ENCODE results near the gene PRMT1.

DNA sequence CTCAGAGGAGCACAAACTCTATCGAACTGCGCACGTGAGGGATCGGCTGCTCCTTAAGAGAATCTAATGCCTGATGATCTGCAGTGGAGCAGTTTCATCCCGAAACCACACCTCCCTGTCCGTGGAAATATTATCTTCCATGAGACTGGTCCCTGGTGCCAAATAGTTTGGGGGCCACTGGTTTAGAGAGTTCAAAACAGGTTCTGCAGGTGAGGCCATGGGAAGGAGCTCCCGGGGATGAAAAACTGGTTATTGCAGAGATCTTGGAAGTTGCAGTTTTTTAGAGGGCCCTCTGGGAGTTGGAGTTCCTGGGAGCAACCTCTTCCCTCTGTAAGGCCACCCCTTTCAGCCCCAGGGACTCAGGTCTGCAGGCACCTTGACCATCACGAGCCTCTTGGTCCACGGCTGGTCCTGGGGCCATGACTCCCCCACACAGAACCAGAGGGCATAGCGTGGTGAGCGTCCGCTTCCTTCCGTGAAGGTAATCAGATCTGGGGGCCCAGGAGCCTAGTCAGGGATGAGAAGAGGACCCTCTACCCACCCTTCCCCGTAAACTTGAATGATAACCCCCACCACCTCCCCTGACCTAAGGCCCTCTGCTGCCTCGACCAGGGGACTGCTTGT is 16.6 kb upstream of the PRMT1 start:
- TF ChIP-seq, protein P1, sequence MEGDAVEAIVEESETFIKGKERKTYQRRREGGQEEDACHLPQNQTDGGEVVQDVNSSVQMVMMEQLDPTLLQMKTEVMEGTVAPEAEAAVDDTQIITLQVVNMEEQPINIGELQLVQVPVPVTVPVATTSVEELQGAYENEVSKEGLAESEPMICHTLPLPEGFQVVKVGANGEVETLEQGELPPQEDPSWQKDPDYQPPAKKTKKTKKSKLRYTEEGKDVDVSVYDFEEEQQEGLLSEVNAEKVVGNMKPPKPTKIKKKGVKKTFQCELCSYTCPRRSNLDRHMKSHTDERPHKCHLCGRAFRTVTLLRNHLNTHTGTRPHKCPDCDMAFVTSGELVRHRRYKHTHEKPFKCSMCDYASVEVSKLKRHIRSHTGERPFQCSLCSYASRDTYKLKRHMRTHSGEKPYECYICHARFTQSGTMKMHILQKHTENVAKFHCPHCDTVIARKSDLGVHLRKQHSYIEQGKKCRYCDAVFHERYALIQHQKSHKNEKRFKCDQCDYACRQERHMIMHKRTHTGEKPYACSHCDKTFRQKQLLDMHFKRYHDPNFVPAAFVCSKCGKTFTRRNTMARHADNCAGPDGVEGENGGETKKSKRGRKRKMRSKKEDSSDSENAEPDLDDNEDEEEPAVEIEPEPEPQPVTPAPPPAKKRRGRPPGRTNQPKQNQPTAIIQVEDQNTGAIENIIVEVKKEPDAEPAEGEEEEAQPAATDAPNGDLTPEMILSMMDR (IDR thresholded peaks at IDR 0.05): no peak
- TF ChIP-seq ZFX (IDR thresholded peaks at IDR 0.05; ENCODE audit: borderline replicate concordance): no peak

Data from 22Rv1 (cell line).